Peyer's patch (tissue), 4 donors: ENCODE results near the gene KATNBL1. TPM values are rescaled to one million over a fixed set of nuclear protein-coding genes. Genes with fewer than 3 reads are reported as not detected.

Source experiments
- DNase-seq, 3 donors: peaks; one replicate each; pipeline ENCODE4 v3.0.0-alpha.2; 2017 to 2019
- H3K27ac ChIP-seq, 4 donors: fragments of 200-600 bp; sonication (generic); one replicate each; pipeline ENCODE4 v1.5.1; 2016 to 2019
- H3K27me3 ChIP-seq, 2 donors: fragments of 200-600 bp; sonication (generic); one replicate each; pipeline ENCODE4 v1.5.1; 2019
- H3K36me3 ChIP-seq, 3 donors: fragments of 200-600 bp; sonication (generic); one replicate each; pipeline ENCODE4 v1.5.1; 2016 to 2019
- H3K4me1 ChIP-seq, 4 donors: fragments of 200-600 bp; sonication (generic); one replicate each; pipeline ENCODE4 v1.5.1; 2016 to 2019
- H3K4me3 ChIP-seq, 4 donors: fragments of 200-600 bp; sonication (generic); 1 replicate in 3 of 4; 2 replicates in 1 of 4; pipeline ENCODE4 v1.5.1; 2016 to 2019; ENCODE audit warnings: mild to moderate bottlenecking in 1 of 4
- H3K9me3 ChIP-seq, 4 donors: fragments of 200-600 bp; sonication (generic); one replicate each; pipeline ENCODE4 v1.5.1; 2016 to 2019; ENCODE audit warnings: mild to moderate bottlenecking in 1 of 4
- POLR2A ChIP-seq, 2 donors: fragments of 450-650 bp; IDR thresholded peaks; one replicate each; pipeline ENCODE4 v1.5.1; 2017; ENCODE audit warnings: antibody characterized with exemption in 2 of 2, mild to moderate bottlenecking in 2 of 2, moderate library complexity in 2 of 2
- total RNA-seq, 4 donors: library from RNA; depleted of rRNA; stranded (reverse); fragments of >200 nt; gene quantifications; one replicate each; pipeline ENCODE4 v1.1.0, GENCODE V29; 2016
- TF ChIP-seq, protein P1 (sequence below), 6 experiments: fragments of 450-650 bp in 4 of 6; fragments of 200-600 bp in 2 of 6; sonication (generic) in 1 of 6; IDR thresholded peaks; one replicate each; pipeline ENCODE4 v1.5.1; 2017 to 2019; ENCODE audit warnings: antibody characterized with exemption in 6 of 6, mild to moderate bottlenecking in 3 of 6, moderate library complexity in 1 of 6

KATNBL1 gene
- total RNA-seq, 4 donors from 2014 or later, result 40.6 to 76.7 (median 50.1) TPM

DNA sequence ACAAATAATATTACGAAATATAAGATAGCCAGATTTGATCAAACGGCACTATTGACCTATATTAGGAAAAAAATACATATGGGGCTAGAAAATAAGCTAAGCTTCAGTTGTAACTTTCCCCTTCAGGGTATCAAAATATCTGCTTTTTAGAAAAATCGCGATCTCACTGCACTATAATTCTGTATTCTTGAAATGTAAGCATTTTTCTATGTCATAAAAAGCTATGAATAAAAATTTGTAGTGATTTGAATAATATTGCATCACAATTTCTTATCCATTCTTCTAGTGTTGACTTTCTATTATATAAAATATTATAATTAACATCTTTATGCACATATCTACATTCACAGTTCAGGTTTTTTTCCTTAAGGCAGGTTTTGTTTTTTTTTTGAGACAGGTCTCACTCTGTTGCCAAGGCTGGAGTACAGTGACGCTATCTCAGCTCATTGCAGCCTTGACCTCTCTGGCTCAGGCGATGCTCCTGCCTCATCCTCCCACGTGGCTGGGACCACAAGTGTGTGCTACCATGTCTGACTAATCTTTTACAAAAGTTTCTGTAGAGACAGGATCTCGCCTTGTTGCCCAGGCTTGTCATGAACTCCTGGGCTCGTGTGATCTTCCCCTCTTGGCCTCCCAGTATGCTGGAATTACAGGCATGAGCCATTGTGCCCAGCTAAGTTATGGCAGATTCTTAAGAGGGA lies 36.5 kb upstream of the KATNBL1 start:
- Histone ChIP-seq H3K4me1 (no peaks in the 10 kb centered on the region), H3K4me3 (no peak overlapping the region), H3K9me3 (no peaks in the 10 kb centered on the region), H3K36me3 (peaks cover 0 to 62% (median 0%) of the 10 kb centered on the region in 3 donors), H3K27me3 (no peaks in the 10 kb centered on the region), H3K27ac (no peak overlapping the region)
- DNase-seq, result no peak
- TF ChIP-seq, protein P1, sequence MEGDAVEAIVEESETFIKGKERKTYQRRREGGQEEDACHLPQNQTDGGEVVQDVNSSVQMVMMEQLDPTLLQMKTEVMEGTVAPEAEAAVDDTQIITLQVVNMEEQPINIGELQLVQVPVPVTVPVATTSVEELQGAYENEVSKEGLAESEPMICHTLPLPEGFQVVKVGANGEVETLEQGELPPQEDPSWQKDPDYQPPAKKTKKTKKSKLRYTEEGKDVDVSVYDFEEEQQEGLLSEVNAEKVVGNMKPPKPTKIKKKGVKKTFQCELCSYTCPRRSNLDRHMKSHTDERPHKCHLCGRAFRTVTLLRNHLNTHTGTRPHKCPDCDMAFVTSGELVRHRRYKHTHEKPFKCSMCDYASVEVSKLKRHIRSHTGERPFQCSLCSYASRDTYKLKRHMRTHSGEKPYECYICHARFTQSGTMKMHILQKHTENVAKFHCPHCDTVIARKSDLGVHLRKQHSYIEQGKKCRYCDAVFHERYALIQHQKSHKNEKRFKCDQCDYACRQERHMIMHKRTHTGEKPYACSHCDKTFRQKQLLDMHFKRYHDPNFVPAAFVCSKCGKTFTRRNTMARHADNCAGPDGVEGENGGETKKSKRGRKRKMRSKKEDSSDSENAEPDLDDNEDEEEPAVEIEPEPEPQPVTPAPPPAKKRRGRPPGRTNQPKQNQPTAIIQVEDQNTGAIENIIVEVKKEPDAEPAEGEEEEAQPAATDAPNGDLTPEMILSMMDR (IDR thresholded peaks at IDR 0.05), result no peak
- no peak for TF ChIP-seq POLR2A (IDR thresholded peaks at IDR 0.05)

DNA sequence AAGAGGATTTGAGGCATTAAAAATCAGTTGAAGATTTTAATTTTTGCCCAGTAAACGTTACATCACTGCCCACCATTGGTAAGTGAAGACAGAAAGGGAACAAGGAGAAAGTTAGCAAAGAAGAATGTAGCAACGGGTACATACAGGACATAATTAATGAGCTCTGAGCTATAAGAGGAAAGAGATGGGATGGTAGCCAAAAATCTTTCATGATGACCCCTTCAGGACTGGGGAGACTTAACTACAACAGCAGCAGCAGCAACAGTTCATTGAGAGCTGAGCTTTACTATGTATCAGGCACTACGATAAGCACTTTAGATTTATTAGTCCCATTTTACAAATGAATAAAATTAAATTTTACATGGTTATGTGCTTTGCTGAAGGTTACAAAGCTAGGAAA lies 33.3 kb upstream of the KATNBL1 start:
- Histone ChIP-seq H3K27me3 (no peaks in the 10 kb centered on the region), H3K4me1 (no peaks in the 10 kb centered on the region), H3K36me3 (peaks cover 0 to 57% (median 0%) of the 10 kb centered on the region in 3 donors), H3K4me3 (no peak overlapping the region), H3K9me3 (no peaks in the 10 kb centered on the region), H3K27ac (no peak overlapping the region)
- no peak for DNase-seq
- TF ChIP-seq, protein P1 (IDR thresholded peaks at IDR 0.05), result no peak
- no peak for TF ChIP-seq POLR2A (IDR thresholded peaks at IDR 0.05)

DNA sequence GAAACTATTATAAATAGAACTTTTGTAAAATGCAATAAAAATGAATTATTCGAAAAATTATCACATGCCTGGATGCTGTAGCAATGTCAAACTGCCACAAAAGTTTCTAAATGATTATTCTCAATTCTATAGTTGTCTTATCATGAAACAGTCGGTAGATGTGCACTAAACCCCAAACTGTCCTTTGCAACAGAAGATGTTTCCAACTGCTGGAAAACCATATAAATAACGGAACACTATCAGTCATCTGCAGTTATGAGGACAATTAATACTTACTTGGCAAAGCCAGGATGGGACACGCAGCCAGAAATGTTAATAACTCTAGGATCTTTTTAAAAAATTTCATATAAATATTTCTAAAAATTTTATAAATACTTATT lies 32.4 kb upstream of the KATNBL1 start:
- DNase-seq, result no peak
- no peak overlapping the region for H3K27ac ChIP-seq
- no peaks in the 10 kb centered on the region for H3K27me3 ChIP-seq
- no peak for TF ChIP-seq POLR2A (IDR thresholded peaks at IDR 0.05)
- TF ChIP-seq, protein P1 (IDR thresholded peaks at IDR 0.05), result no peak
- H3K9me3 ChIP-seq, result no peaks in the 10 kb centered on the region
- H3K4me1 ChIP-seq, result no peaks in the 10 kb centered on the region
- peaks cover 0 to 66% (median 0%) of the 10 kb centered on the region in 3 donors for H3K36me3 ChIP-seq
- H3K4me3 ChIP-seq, result no peak overlapping the region

DNA sequence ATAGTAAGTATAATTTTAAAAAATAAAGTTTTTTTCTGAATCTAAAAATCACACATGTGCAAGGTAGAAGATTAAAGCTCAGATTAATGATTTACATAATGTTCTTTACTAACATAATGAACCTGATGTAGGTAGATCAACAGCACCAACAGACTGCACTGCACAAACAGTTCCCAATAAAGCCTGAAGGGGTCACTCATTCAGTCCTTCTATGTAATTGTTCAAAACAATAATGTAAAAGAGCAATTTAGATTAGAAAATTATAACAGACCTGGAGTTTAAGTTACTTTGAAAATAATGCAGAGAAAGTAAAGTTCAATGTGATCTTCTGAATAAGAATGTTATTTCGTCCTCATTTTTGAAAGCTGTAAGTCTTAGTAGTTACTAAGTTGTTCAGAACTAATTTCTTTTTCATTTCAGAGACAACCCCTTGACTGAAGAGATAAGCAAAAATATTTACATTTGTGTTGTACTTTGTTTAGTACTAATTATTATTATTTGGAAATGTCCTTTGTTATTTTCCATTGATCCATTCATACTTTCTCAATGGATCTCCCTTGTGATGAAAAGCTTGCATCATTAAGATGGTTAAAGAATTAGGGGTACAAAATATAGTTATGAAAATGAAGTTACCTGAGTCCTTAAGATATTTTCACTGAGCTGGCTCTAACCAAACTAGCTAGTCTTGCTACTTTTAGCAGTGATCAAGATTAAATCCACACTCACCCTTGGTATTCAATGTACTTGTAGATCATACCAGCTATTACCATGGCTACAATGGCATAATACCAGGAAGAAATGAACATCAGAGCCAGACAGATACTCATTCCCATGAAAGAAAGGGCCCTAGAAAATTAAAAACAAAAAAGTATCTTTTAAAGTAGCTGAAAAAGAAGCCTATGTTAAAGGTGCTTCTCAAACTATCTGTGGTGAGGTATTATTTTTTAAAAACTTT lies 31.8 kb upstream of the KATNBL1 start:
- H3K36me3 ChIP-seq, result peaks cover 0 to 73% (median 0%) of the 10 kb centered on the region in 3 donors
- H3K4me1 ChIP-seq, result no peaks in the 10 kb centered on the region
- TF ChIP-seq, protein P1 (IDR thresholded peaks at IDR 0.05), result peak; percentile 80 to 89 (median 82)
- TF ChIP-seq POLR2A (IDR thresholded peaks at IDR 0.05), result no peak
- no peak for DNase-seq
- H3K27ac ChIP-seq, result no peak overlapping the region
- H3K4me3 ChIP-seq, result no peak overlapping the region
- H3K27me3 ChIP-seq, result no peaks in the 10 kb centered on the region
- H3K9me3 ChIP-seq, result no peaks in the 10 kb centered on the region

DNA sequence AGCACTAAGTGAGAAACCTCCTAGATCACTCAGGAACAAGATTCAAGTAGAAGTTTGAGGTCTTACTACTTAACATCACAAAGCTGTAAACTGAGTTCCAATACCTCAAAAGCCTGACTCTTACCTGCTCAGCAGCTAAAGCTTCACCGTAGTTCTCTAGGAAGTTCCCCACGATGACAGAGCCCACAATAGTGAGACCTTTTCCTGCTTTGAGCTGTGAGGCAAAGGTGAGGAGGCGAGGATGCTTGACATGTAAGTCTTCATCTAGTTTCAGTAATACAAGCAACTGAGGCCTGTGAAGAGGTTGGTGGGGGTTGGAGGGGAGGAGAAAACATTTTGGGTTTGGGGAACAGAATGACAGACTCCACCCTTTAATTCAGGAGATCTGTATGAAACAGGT lies 30.6 kb upstream of the KATNBL1 start:
- Histone ChIP-seq H3K36me3 (peaks cover 0 to 78% (median 0%) of the 10 kb centered on the region in 3 donors), H3K27me3 (no peaks in the 10 kb centered on the region), H3K4me1 (no peaks in the 10 kb centered on the region), H3K27ac (no peak overlapping the region), H3K9me3 (no peaks in the 10 kb centered on the region), H3K4me3 (no peak overlapping the region)
- no peak for TF ChIP-seq POLR2A (IDR thresholded peaks at IDR 0.05)
- TF ChIP-seq, protein P1 (IDR thresholded peaks at IDR 0.05), result no peak
- no peak for DNase-seq
